Measurements from ENCODE around the gene RANBP3.
"Not testable (repeated sequence)": the region's sequence is repeated elsewhere in the genome, so short reads cannot be mapped to it uniquely, and the experiment has no call there.

RANBP3 gene

DNA sequence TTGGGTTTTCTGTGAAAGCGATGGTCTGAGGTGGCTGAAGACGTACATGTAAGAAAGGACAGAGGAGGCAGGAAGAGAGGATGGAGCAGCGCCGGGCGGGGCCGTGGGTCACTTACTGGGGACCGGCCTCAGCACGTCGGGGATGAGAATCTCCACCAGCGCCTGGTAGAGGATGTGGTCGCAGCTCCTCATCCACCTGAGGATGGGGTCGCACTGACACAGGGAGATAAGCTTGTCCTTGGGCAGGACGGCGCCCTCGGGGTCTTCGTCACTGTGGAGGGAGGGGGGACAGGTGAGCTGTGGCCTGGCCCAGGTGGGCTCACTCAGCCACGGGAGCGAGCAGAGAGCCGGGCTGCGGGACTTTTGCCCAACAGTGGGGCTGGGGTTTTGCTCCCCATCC is 29.0 kb upstream of the RANBP3 start:
- no peak for DNase-seq

GRCh38 chr19:6006070-6006446 is 28.1 kb upstream of the RANBP3 start:
- DNase-seq: not testable (repeated sequence)

DNA sequence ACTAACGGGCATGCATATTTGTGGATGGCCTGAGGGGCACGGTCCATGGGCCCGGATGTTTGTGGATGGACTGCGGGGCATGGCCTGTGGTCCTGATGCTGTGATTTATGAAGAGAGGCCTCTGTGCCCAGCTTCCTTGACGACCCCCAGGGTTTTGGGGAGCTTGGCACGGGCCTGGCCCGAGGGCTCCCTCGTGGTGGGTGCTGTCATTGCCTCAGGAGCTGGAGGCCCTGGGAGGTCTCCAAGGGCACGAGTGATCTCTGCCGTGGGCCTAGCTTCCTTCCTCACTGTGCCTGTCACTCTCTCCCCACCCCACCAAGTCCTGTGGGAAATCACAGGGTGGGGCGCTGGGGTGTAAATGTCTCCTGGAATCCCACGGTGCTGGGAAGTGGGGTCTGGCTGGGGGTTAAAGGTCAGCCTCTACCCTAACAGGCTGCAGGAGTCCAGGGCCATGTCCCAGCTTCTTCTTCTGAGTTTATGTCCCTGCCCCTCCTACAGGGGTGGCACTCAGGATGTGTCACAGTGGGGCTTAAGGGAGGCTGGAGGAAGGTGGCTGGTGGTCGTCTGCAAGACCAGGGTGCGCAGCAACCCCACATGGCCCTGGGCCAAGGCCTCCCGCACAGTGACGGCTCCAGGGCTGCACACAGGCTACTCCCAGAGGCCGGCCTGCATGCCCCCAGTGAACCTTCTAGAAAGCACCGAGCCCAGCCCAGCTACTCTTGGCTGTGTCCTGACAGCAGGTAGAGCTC is 27.6 kb upstream of the RANBP3 start:
- DNase-seq: no peak

GRCh38 chr19:6003976-6004375 is 26.0 kb upstream of the RANBP3 start:
- no peak for DNase-seq

GRCh38 chr19:6002591-6002990 is 24.7 kb upstream of the RANBP3 start:
- no peak for DNase-seq

- no peak for DNase-seq
These were observed 22.4 kb upstream of the RANBP3 start for GRCh38 chr19:6000228-6000847.

- no peak for DNase-seq
These were observed 21.8 kb upstream of the RANBP3 start for GRCh38 chr19:5999693-6000092.

DNA sequence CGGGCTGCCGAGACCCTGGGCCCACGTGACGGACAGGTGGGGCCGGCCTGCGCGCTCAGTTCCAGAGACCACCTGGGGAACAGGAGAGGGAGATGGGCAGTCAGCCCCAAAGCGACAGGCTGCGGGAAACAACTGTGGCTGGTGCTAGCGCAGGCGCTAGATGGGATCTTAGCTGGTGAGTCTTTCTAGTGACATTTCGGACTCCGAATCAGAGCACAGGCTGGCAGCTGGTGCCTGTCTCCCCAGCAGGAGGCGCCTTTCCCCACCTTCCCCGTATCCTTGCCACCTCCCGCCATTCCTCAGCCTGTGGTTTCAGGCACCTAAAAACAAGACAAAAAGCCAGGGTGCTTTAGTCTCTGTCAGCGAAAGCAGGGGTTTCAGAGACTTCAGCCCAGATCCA is 19.4 kb upstream of the RANBP3 start:
- no peak for DNase-seq

- DNase-seq: no peak
These were observed 18.8 kb upstream of the RANBP3 start for GRCh38 chr19:5996623-5997320.

GRCh38 chr19:5996102-5996501 is 18.2 kb upstream of the RANBP3 start:
- no peak for DNase-seq

DNA sequence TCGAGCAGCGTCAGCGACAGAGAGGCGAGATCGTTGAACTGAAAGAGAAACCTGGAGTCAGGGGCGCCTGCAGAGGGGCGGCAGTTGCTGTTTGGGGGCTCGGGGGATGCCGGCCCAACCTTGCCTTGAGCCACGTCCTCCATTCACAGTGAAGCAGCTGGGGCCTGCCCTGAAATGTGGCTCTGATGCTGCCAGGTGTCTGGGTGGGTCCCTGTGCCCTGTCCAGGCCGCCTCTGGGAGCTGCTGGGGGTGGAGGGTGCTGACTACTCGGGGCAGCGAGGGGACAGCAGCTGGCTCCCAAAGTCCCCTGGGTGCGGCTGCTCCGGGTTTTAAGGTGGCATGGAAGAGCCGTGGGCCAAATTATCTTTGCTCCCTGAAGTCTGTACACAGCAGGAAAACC is 17.7 kb upstream of the RANBP3 start:
- no peak for DNase-seq

- no peak for DNase-seq
These were observed 16.6 kb upstream of the RANBP3 start for GRCh38 chr19:5994405-5995165.

DNA sequence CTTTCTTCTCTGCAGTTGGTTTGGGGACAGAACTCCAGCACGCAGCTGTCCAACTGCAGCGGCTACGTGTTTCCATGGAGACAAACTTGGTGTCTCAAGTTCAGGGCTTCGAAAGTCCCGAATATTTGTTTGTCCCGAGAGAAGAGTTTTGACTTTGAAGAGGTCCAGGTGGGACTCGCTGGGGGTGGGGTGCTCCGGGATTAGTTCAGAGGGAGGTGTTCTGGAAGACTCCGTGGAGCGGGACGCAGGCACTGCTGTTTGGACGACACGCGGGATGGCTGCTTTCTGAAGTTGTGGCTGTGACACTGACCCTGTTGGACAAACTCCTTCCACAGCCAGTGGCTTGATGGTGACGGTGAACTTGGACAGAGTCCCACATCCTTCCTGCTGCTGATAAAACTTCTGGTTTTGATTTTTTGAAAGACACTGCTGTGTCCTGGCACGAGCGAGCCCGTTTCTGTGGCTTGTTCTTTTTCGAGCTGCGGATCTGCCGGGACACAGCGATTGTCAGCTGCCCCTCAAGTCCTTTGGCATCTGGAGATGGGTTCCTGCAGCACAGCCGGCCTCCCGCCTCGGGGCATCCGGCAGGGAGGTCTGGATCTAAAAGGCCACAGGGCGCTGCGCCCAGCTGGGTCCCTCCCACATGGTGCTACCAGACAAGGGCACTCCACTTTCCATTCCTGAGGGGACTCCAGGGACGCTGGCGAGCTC is 15.9 kb upstream of the RANBP3 start:
- no peak for DNase-seq

DNA sequence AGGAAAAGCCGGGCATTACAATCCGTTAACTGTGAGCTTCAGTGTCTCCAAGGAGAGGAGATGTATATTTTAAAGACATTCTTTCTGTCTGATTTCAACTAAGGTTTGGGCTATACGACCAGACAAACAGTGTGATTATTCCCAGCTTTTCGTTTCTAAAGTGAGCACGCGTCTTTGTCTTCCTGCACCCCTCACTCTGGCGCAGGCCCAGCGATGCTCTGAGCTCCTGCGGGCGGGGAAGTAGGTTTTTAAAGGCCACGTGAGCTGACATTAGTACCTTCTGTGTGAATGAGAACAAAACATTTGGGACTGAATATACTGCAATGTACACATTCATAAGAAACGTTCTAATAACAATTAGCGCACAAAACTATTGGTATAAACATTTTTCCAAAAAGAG is 15.3 kb upstream of the RANBP3 start:
- no peak for DNase-seq

- no peak for DNase-seq
These were observed 14.8 kb upstream of the RANBP3 start for GRCh38 chr19:5992756-5993155.

DNA sequence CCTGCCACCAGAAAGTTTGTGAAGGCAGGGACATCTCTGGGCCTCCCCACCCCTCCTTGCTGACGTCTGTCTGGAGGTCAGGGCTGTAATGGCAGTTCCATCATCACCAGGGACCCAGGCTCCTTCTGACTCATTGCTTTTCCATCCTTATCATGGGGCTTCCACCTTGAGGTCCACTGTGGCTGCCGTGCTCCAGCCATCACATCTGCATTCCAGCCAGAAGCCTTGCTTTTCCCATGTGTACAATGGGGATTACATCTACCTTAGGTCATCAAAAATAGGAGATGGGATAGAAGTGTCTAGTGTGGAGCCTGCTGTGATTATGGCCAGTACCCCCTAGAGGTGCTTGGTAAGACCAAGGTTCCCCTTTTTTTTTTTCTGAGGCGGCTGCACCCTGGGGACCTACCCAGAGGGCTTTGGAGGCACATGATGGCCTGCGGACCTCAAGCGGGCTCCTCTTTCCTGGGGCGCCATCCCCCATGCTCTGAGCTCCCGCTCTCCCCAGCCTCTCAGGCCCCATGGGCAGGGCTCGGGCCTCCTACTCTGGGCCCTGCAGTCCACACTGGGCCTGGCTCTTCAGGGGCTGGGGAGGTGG is 13.4 kb upstream of the RANBP3 start:
- DNase-seq: no peak

DNA sequence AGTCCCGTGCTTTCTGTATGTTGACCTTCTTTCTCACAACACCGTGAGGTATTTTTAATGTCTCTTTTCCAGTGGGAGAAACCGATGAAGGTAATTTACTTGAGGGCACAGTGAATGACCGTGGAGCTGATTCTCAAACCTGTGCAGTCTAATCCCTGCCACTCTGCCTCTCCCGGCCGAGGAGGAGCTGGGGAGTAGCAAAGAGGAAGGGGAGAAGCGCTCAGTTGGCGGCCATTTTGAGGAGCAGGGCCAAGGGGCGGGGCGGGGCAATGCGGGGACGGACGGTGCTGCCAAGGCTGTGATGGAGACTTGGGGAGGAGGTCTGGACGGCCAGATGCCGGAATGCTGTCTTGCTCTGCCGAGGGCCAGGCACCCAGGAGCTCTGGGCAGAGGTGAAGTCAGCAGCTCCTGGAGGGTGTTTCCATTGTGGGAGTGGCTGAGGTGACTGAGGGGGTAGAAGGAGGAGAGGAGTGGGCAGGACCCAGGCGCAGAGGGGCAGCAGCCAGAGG is 12.4 kb upstream of the RANBP3 start:
- DNase-seq: no peak

DNA sequence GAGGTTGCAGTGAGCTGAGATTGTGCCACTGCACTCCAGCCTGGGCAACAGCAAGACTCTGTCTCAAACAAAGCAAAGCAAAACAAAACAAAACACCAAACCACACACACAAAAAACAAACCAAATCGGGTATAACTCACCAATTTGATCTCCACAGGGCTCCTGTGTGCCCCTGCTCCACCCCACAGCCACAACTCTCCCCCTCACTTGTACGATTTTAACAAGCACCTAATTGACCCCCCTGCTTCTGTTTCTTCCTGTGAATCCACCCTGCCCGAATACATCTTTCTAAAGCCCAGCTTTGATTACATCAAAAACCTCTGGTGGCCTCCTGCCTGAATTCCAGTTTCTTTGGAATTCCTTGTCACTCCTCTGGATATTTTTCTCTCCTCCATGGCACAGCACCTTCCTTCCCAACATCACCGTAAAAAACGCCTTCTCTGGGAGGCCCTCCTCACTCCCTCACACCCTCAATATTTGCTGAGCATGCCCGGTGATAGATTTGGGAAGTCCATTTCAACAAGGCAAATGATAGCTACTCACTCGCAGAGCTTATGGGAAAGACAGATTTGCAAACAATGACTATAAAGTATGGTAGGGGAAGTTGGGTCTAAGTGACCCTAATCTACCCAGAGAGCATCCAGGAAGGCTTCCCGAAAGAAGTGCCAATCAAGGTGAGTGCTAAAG is 11.6 kb upstream of the RANBP3 start:
- DNase-seq: no peak

DNA sequence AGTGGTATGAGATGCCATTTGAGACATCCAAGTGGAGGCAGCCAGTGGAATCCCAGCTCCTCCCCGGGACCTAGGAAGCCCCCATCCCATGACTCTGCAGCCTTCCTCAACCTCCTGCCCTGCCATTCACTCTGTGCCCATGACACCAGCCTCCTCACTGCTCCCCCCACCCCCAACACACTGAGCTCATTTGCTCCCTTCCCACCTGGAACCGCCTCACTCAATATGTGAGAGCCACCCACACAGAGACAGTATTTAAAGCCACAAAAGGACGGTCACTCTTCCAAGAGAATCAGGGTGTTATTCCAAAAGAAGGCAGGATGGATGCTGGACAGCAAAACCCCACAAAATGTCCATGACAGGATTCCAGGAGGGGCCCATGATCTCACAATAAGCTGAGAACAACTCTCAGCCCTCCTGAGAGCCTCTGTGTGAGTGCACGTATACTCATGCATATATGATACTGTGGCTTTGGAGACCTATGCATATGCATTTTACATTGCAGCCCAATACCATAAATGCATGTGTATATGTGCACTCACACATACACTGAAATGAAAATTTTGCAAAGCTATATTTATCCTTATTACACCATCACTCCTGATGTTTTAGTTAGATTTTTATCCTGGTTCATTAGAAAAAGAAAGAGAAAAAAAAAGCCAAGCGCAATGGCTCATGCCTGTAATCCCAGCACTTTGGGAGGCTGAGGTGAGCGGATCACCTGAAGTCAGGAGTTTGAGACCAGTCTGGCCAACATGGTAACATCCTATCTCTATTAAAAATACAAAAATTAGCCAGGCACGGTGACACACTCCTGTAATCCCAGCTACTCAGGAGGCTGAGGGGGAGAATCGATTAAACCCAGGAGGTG is 10.8 kb upstream of the RANBP3 start:
- no peak for DNase-seq

DNA sequence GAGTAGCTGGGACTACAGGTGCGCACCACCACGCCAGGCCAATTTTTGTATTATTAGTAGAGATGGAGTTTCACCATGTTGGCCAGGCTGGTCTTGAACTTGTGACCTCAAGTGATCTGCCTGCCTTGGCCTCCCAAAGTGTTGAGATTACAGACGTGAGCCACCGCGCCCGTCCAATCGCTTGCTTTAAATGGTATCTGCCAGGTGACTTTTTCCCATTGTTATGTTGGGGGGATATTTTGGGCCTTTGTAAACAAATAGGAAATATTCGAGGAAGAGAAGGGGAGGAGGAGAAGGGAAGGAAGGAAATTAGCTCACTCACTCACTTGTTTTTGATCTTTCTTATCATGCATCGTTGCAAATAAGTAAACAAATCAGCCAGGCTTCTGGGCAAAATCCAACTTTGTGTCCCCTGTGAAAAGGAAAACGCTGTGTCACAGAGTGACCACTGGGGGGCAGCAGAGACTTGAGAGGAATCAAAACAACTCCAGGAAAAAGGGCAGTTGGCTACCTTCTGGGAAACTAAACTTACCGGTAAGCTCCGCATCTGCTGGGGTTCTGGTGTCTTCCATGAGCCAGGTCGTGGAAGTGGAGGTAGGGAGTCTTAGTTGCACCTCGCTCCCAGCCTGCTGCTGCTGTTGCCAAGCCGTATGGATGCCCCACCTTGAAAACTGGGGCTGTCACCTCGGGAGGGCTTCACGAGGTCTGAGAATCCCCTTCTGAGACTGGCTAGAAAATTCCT is 9.3 kb upstream of the RANBP3 start:
- peak; percentile 74 for DNase-seq

All from activated naive CD4-positive, alpha-beta T cell treated with Interleukin-2 at 50 U/mL for 16 hours (primary cell).